Mucosa of rectum (tissue), 2 donors: Measurements from ENCODE around the gene BRD3.
"Not testable (repeated sequence)": the region's sequence is repeated elsewhere in the genome, so short reads cannot be mapped to it uniquely, and the experiment has no call there.

Source experiments
- H3K27ac ChIP-seq, 2 donors: one replicate each; pipeline ENCODE4 v1.7.0; 2013; ENCODE audit warnings: inconsistent platforms in 2 of 2, low read depth in 2 of 2, low read length in 2 of 2
- H3K27me3 ChIP-seq, 2 donors: one replicate each; pipeline ENCODE4 v1.7.0; 2013; ENCODE audit warnings: low read length in 2 of 2; ENCODE audit not compliant: control insufficient read depth in 2 of 2, insufficient read depth in 2 of 2
- H3K36me3 ChIP-seq, 2 donors: one replicate each; pipeline ENCODE4 v1.7.0; 2013; ENCODE audit warnings: low read length in 2 of 2; ENCODE audit not compliant: control insufficient read depth in 2 of 2, insufficient read depth in 2 of 2
- H3K4me1 ChIP-seq, 2 donors: one replicate each; pipeline ENCODE4 v1.7.0; 2013; ENCODE audit warnings: low read length in 2 of 2, mild to moderate bottlenecking in 1 of 2; ENCODE audit not compliant: control insufficient read depth in 2 of 2, insufficient read depth in 2 of 2
- H3K4me3 ChIP-seq, 2 donors: one replicate each; pipeline ENCODE4 v1.7.0; 2013; ENCODE audit warnings: low read length in 2 of 2
- H3K9ac ChIP-seq, 2 donors: one replicate each; pipeline ENCODE4 v1.7.0; 2013; ENCODE audit warnings: low read length in 2 of 2, low read depth in 1 of 2, mild to moderate bottlenecking in 1 of 2
- H3K9me3 ChIP-seq, 2 donors: one replicate each; pipeline ENCODE4 v1.7.0; 2013; ENCODE audit warnings: low read length in 2 of 2; ENCODE audit not compliant: control insufficient read depth in 2 of 2
- donor health status: healthy.
- donor health status: Normal muscosa, but diverticular disease.

Gene BRD3

DNA sequence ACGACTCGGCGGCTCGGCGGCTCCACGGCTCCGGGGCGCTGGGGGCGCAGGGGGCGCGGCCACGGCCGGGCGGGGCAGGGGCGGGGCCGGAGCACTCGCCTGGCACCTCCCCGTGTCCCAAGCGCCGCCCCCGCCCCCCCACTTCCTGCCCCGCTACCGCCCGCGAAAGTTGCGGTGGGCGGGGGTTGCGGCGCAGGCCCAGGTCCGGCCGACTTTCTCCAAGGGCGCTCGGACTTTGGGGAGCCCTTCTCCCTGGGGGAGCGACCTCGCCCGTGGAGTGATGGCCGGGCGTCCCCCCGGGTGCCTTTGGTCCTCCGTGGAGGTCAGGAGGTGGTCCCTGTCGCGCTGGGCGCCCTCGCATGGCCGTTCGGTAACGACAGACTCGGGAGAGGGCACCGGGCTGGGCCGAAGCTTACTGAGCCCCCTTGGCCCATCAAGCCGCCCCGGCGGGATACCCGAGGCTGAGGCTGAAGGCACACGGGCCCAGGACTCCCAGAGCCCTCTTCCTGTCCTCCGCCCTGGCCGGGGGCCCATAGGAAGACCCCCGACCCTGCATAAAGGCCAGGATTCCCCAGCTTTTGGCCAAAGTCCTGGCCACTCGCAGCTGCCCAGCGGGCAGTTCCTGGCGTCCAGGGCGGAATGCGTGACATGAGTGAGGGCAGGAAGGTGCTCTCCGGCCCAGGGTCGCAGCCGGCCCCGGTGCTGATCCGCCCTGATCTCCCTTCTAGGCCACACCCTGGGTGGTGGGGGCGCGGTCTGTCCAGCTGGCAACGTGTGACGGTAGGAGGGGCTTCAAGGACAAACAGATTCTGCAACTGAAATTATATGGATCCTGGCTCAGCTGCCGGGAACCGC lies 74.8 kb downstream of the BRD3 start:
- no peaks in the 10 kb centered on the region for H3K36me3 ChIP-seq
- H3K9ac ChIP-seq = peak overlapping the region; percentile 88 to 94
- H3K27me3 ChIP-seq = peaks cover 0 to 3% of the 10 kb centered on the region in 2 donors
- peak overlapping the region; percentile 78 to 84 for H3K4me3 ChIP-seq
- no peaks in the 10 kb centered on the region for H3K9me3 ChIP-seq
- H3K27ac ChIP-seq = peak overlapping the region; percentile 91 to 93
- H3K4me1 ChIP-seq = peaks cover 24 to 31% of the 10 kb centered on the region in 2 donors

DNA sequence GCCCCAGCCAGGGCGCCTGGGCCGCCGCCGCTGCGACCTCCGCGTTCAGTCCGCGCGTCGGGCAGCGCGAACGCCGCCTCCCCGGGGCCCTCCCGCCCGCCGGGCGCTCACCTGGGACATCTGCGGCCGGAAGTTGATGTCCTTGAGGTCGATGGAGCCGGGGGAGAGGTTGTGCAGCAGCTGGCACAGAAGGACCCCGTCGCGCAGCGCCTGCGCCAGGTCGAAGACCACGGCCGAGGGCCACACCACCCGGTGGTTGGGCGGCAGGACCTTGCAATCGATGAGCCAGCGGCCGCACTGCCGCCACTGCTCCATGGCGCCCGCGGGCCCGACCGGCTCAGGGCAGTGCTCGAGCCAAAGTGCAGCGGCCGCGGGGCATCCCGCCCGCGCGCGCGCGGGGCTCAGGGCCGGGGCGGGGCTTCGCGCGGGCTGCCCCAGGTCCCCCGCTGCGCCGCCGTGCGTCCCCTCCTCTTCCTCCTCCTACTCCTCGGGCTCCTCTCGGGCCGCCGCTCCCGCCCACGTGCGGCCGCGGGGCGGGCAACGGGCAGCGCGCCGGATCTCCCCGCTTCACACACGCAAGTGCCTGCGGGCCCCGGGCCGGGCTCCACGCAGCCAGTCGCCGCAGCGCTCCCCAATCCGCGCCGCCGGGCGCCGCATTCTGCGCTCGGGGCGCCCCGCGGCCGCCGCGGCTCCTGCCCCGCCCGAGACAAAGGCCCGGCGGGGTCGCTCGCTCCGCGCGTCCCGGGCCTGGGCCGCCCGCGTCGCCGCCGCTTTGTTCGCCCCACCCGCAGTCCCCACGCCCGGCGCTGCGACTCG lies 75.7 kb downstream of the BRD3 start, which contains the start of gene VAV2:
Gene VAV2, minus strand, starts transcription at position 361 of the 816 bp plus-strand sequence. Its CDS starts 46 bp downstream, at position 315.
- H3K9me3 ChIP-seq = no peaks in the 10 kb centered on the region
- H3K36me3 ChIP-seq = no peaks in the 10 kb centered on the region
- H3K4me3 ChIP-seq = peak within 1 kb of the TSS; percentile 78 to 84
- peak within 1 kb of the TSS; percentile 88 to 94 for H3K9ac ChIP-seq
- H3K27ac ChIP-seq = peak within 1 kb of the TSS; percentile 91 to 93
- H3K27me3 ChIP-seq = peaks cover 0 to 3% of the 10 kb centered on the region in 2 donors
- peaks cover 24 to 31% of the 10 kb centered on the region in 2 donors for H3K4me1 ChIP-seq

DNA sequence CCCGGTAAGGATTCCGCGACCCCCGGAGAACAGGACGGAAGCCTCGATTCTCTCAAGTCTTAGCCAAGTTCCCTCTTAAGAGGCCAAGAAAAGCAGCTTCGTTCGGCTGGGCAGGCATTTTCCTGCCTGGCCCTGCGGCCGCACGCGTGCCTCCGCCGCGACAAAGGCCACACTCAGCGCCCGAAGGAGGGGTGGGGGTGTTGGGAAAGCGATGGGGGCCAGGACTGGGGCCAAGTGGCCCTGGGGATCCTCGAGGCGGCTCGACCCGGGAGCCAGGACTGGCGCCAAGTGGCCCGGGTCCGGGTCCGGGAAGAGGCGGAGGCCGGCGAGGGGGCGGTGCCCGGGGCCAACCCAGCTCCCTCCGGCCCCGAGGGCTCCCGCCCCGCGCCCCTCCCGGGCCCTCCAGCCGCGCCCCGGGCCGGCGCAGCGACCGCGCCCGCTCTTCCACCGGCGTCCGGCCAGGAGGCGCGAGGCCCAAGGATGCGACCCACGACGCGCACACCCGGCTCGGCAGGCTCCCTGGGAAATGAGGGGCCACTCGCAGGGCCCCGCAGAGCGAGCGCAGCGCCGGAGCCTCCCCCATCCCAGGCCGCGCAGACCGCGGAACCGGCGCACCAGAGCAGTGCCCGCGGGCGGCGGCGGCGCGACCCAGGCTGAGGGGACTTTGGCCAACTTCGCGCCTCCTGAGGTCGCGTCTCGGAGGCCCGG lies 76.5 kb downstream of the BRD3 start:
- no peaks in the 10 kb centered on the region for H3K9me3 ChIP-seq
- H3K27me3 ChIP-seq = no peaks in the 10 kb centered on the region
- no peaks in the 10 kb centered on the region for H3K36me3 ChIP-seq
- H3K9ac ChIP-seq = peak overlapping the region; percentile 56 to 72
- peaks cover 24 to 31% of the 10 kb centered on the region in 2 donors for H3K4me1 ChIP-seq
- peak overlapping the region; percentile 70 to 93 for H3K27ac ChIP-seq
- H3K4me3 ChIP-seq = peak overlapping the region; percentile 76 to 84

DNA sequence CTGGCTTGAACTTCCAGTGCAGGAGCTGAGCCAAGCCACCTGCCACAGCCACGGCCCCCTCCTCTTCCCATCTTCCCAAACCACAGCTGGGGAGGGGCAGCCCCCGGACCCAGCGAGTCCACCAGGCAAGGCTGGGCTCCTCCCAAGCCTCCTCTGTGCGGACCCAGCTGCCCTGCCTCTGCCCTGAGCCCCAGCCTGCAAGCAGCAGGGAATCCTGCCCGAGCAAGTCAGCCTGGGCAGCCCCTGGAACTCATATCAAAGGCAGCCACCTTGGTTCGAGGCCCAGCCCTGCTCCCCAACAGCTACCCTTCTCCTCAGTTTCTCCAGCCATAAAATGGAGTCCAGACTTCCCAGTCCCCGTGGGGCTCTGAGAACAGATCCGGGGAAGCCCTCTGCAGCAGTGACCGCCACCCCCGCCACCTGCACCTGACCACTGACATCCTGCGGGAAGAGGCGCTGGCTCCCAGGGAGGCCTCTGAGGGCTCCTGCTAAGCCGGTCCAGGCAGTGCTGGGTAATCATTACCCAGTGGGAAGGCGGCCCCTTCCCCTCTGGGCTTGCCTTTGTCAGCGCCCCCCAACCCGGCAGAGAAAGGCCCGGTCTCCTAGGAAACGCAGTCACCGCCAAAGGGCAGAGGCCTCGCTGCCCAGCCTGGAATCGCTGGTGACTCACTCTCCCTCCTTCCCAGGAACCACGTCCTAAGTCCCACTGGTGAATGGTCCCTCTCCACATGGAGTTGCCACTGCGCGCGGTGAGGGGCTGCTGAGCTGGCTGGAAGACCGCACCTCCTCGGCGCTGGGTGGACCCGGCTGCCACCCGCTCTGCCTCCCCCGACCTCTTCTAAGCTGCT lies 77.2 kb downstream of the BRD3 start:
- H3K27me3 ChIP-seq = no peaks in the 10 kb centered on the region
- H3K36me3 ChIP-seq = no peaks in the 10 kb centered on the region
- H3K4me3 ChIP-seq = peak overlapping the region; percentile 76 to 84
- peak overlapping the region; percentile 56 to 72 for H3K9ac ChIP-seq
- H3K9me3 ChIP-seq = no peaks in the 10 kb centered on the region
- peaks cover 24 to 31% of the 10 kb centered on the region in 2 donors for H3K4me1 ChIP-seq
- H3K27ac ChIP-seq = peak overlapping the region; percentile 70 to 93

DNA sequence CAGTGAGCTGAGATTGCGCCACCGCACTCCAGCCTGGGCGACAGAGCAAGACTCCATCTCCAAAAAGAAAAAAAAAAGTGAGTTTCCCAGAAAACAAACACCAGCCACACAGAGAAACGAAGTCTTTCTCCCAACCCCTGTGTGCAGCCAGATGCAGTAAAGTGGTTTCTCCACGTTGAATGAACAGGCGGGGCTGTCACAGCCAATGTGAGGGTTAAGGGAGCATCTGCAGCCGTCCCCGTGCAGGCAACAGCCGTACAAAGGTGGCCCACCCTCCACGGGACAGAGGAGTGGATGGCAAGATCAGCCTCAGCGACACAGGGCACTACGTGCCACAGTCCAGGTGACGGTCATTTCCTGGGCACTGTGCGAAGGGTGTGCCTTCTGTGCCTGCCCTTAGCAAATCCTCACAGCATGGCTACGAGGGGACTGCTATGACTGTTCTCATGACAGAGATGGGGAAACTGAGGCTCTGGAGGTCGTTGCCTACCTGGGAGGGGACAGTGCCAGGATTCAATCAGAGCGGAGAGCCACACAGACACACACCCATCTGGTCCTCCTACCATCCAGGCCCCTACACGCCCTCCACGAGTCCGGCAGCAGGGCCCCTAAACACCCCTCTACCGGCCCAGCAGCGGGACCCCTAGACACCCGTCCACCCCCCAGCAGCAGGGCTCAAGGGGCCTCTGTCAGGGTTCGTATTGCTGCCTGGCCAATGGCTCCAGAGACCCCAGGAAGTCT lies 78.0 kb downstream of the BRD3 start:
- Histone ChIP-seq H3K4me1 (peaks cover 24 to 31% of the 10 kb centered on the region in 2 donors), H3K9ac (peak overlapping the region in 1 of 2 donors; percentile 24), H3K27me3 (no peaks in the 10 kb centered on the region), H3K27ac (no peak overlapping the region), H3K4me3 (peak overlapping the region in 1 of 2 donors; percentile 5), H3K9me3 (no peaks in the 10 kb centered on the region), H3K36me3 (no peaks in the 10 kb centered on the region)

DNA sequence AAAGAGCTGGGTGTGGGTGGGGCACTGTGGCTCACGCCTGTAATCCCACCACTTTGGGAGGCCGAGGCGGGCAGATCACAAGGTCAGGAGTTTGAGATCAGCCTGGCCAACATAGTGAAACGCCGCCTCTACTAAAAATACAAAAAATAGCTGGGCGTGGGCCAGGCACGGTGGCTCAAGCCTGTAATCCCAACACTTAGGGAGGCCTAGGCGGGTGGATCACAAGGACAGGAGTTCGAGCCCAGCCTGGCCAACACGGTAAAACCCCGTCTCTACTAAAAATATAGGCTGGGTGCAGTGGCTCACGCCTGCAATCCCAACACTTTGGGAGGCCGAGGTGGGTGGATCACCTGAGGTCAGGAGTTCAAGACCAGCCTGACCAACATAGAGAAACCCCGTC lies 79.1 kb downstream of the BRD3 start:
- H3K36me3 ChIP-seq, H3K27me3 ChIP-seq, H3K9me3 ChIP-seq, H3K9ac ChIP-seq, H3K4me3 ChIP-seq, H3K27ac ChIP-seq: not testable (repeated sequence)
- peaks cover 18 to 26% of the 10 kb centered on the region in 2 donors for H3K4me1 ChIP-seq

DNA sequence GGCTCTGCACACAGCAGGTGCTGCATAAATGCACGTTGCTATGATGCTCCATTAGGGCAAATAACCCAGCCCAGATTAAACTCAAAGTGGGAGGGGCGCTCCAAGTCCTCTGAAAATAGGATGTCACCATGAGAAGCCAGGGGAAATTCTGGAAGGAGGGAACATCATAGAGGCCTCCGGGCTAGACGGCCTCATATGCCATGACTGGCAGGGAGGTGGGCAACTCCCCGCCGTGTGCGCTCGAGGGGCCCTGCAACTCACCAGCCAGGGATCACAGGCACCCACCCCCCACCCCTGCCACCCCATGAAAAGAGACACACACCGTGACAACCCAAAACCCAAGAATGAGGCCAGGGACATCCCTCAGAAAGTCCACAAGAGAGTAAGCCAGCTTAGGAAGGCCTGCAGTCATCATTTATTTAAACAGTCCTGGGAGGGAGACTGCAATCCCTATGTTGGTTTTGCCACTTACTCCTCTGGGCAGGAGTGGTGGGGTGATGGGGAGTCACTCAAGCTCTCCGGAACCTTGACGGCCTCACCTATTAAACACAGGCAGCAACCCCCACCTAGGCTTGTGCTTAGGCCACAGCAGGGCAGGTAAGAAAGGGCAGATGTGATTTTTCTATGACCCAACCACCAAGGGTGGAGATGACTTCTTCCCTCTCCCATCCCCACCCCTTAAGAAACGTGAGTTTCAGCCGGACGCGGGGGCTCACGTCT lies 79.7 kb downstream of the BRD3 start:
- no peaks in the 10 kb centered on the region for H3K27me3 ChIP-seq
- no peak overlapping the region for H3K4me3 ChIP-seq
- no peak overlapping the region for H3K27ac ChIP-seq
- no peaks in the 10 kb centered on the region for H3K9me3 ChIP-seq
- H3K9ac ChIP-seq = no peak overlapping the region
- no peaks in the 10 kb centered on the region for H3K36me3 ChIP-seq
- H3K4me1 ChIP-seq = peaks cover 11 to 19% of the 10 kb centered on the region in 2 donors

GRCh38 chr9:133987446-133987788 lies 80.4 kb downstream of the BRD3 start:
- no peaks in the 10 kb centered on the region for H3K9me3 ChIP-seq
- no peaks in the 10 kb centered on the region for H3K36me3 ChIP-seq
- H3K9ac ChIP-seq = no peak overlapping the region
- no peaks in the 10 kb centered on the region for H3K27me3 ChIP-seq
- peaks cover 10 to 17% of the 10 kb centered on the region in 2 donors for H3K4me1 ChIP-seq
- H3K27ac ChIP-seq = no peak overlapping the region
- no peak overlapping the region for H3K4me3 ChIP-seq
